Type B pancreatic cell (in vitro differentiated cells): Measurements from ENCODE around the gene DVL1. TPM values are rescaled to one million over a fixed set of nuclear protein-coding genes. Genes with fewer than 3 reads are reported as not detected.
"Not testable (repeated sequence)": the region's sequence is repeated elsewhere in the genome, so short reads cannot be mapped to it uniquely, and the experiment has no call there.

Experiments used
- DNase-seq: peaks from one replicate; pipeline ENCODE4 v3.0.0; 2021; ENCODE audit warnings: mixed read lengths; ENCODE audit not compliant: unreplicated experiment; ENCODE audit errors: extremely low spot score
- H3K27ac Mint-ChIP-seq: 2 replicates; pipeline ENCODE4 v1.8.0; 2021; ENCODE audit warnings: mild to moderate bottlenecking, mixed read lengths
- H3K27me3 Mint-ChIP-seq: 2 replicates; pipeline ENCODE4 v1.8.0; 2021; ENCODE audit warnings: mixed read lengths
- H3K36me3 Mint-ChIP-seq: 2 replicates; pipeline ENCODE4 v1.8.0; 2021; ENCODE audit warnings: mixed read lengths
- H3K4me1 Mint-ChIP-seq: one replicate; pipeline ENCODE4 v1.8.0; 2021; ENCODE audit warnings: mixed read lengths; ENCODE audit not compliant: unreplicated experiment
- H3K4me3 Mint-ChIP-seq: 2 replicates; pipeline ENCODE4 v1.8.0; 2021; ENCODE audit warnings: mild to moderate bottlenecking, mixed read lengths
- H3K9me3 Mint-ChIP-seq: 2 replicates; pipeline ENCODE4 v1.8.0; 2021; ENCODE audit warnings: mixed read lengths
- CTCF ChIP-seq: fragments of 200-600 bp; sonication (generic); conservative IDR thresholded peaks from 2 replicates; pipeline ENCODE4 v1.5.0; 2021; ENCODE audit warnings: antibody characterized with exemption, mild to moderate bottlenecking
- total RNA-seq: library from RNA; stranded (reverse); gene quantifications from 2 replicates; pipeline ENCODE4 v1.2.1, GENCODE V29; 2021; ENCODE audit warnings: low replicate concordance

The DVL1 gene
- total RNA-seq, 1 donor from 2014 or later, result 62.8 TPM

- Mint-ChIP-seq H3K4me1 (peaks cover 4% of the 10 kb centered on the region), H3K4me3 (peak overlapping the region; percentile 97), H3K36me3 (peaks cover 4% of the 10 kb centered on the region), H3K27ac (no peak overlapping the region), H3K27me3 (peaks cover 3% of the 10 kb centered on the region), H3K9me3 (no peaks in the 10 kb centered on the region)
- DNase-seq, result no peak
- no peak for TF ChIP-seq CTCF
These were observed 24.0 kb upstream of the DVL1 start for GRCh38 chr1:1373051-1373814.

DNA sequence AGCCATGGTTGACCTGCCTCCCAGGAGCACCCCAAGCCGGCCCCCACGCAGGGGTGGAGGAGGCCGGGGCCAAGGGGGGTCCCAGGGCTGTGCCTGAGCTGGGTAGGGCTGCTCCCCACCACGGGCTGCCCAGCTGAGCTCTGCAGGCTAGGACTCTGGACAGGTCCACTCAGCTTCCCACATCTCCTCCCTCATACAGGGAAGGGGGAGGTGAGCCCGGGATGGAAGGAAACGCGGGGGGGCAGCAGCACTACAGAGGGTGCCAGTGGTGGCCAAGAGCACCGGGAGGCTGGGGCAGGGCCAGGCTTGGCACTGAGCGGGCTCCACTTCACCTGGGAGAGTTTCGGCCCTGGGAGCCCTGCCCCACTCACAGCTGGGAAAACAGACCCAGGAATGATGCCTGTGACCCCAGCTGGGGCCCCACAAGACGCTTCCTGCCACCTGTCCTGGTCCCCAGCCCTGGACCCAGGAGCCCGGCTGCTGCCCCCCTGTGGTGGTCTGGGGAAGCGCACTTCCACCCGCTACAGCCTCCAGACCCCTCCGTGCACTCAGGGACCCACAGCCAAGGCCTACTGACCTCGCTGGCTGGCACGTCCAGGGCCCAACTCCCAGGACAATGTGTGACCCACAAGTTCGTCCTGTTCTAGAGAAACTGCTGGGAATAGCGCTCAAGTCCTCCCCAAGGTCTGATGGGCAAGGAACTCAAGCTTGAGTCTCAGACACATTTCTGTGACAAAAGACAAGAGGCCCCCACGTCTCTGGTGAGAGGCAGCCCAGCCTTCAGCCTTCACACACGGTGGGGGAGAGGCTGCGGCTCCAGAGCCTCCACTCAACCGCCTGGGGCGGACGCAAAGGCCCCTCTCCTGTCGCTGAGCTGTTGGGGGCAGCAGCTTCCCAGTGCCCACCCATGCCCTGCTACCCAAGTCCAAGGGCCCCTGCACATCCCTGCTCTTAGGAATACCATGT, 22.8 kb upstream of the DVL1 start:
- H3K4me1 Mint-ChIP-seq, result peaks cover 4% of the 10 kb centered on the region

DNA sequence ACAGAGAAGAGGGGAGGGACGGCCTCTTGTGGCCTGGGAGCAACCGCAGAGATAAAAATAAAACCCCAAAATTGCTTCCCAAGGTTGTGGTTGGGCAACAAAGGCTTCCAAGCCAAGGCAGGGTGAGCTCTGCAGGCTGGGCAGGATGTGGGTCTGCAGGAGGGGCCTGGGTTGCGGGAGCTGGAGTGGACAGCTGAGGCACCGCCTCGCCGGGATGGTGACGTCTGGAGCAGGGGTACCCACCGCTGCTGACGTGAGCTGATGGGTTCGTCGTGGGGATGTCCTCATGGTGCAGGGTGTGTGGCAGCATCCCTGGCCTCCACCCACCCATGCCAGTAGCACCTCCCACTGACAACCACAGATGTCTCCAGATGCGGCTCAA, 22.1 kb upstream of the DVL1 start:
- peaks cover 3% of the 10 kb centered on the region for H3K27me3 Mint-ChIP-seq
- peaks cover 4% of the 10 kb centered on the region for H3K4me1 Mint-ChIP-seq
- H3K27ac Mint-ChIP-seq, result no peak overlapping the region
- DNase-seq, result no peak
- no peaks in the 10 kb centered on the region for H3K9me3 Mint-ChIP-seq
- H3K4me3 Mint-ChIP-seq, result no peak overlapping the region
- no peak for TF ChIP-seq CTCF
- H3K36me3 Mint-ChIP-seq, result peaks cover 4% of the 10 kb centered on the region

More for the DNA sequence above, 22.8 kb upstream of the DVL1 start:
- peak; percentile 92 for TF ChIP-seq CTCF
- DNase-seq, result peak; percentile 85
- Mint-ChIP-seq H3K4me3 (peak overlapping the region; percentile 68), H3K27ac (no peak overlapping the region), H3K27me3 (peaks cover 3% of the 10 kb centered on the region), H3K36me3 (peaks cover 4% of the 10 kb centered on the region), H3K9me3 (no peaks in the 10 kb centered on the region)

DNA sequence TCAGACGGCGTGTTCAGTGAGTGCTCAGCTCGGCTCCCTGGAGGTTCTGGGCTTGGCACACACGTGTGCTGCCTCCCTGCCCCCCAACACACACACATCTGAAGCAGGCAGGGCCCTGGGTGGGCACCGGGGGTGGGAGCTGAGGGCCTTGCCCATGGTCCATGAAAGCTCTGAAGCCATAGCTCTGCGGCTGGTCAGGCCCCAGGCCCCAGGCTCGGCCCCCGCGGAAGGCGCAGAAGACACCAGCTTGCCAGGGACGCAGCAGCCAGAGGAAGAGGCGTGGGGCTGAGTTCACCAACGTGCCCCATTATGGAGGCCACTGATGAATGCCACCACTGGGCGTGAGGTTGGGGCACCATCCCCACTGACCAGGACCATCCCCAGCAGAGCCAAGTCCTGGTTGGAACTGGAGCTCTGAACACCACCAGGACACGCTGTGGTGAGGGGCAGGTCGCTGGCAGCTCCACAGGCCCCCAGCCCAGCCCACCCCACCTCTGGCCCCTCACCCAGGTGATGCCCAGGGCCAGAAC, 21.6 kb upstream of the DVL1 start:
- H3K36me3 Mint-ChIP-seq, result peaks cover 4% of the 10 kb centered on the region
- no peaks in the 10 kb centered on the region for H3K9me3 Mint-ChIP-seq
- no peak overlapping the region for H3K4me3 Mint-ChIP-seq
- H3K27me3 Mint-ChIP-seq, result peaks cover 3% of the 10 kb centered on the region
- no peak for TF ChIP-seq CTCF
- no peak overlapping the region for H3K27ac Mint-ChIP-seq
- no peak for DNase-seq
- H3K4me1 Mint-ChIP-seq, result peaks cover 4% of the 10 kb centered on the region

DNA sequence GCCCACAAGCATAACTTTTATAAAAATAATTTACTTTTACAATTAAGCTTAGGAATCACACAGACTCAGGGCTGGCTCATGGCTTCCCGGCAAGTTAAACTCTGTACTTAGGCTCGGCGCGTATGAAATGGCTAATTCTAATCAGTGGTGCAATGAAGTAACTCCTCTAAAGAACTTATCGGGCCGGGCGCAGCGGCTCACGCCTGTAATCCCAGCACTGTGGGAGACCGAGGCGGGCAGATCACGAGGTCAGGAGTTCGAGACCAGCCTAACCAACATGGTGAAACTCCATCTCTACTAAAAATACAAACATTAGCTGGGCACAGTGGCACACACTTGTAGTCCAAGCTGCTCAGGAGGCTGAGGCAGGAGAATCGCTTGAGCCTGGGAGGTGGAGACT, 20.9 kb upstream of the DVL1 start:
- H3K9me3 Mint-ChIP-seq, H3K27ac Mint-ChIP-seq, H3K4me1 Mint-ChIP-seq, H3K27me3 Mint-ChIP-seq, H3K36me3 Mint-ChIP-seq, DNase-seq, H3K4me3 Mint-ChIP-seq: not testable (repeated sequence)
